ENCODE results near the gene EML5. TPM values are rescaled to one million over a fixed set of nuclear protein-coding genes. Genes with fewer than 3 reads are reported as not detected.

Gene EML5
- total and polyA plus RNA-seq, 2 donors (not counting 3 experiments of a cell fraction or from before 2014, with no cell fraction given) = not detected

DNA sequence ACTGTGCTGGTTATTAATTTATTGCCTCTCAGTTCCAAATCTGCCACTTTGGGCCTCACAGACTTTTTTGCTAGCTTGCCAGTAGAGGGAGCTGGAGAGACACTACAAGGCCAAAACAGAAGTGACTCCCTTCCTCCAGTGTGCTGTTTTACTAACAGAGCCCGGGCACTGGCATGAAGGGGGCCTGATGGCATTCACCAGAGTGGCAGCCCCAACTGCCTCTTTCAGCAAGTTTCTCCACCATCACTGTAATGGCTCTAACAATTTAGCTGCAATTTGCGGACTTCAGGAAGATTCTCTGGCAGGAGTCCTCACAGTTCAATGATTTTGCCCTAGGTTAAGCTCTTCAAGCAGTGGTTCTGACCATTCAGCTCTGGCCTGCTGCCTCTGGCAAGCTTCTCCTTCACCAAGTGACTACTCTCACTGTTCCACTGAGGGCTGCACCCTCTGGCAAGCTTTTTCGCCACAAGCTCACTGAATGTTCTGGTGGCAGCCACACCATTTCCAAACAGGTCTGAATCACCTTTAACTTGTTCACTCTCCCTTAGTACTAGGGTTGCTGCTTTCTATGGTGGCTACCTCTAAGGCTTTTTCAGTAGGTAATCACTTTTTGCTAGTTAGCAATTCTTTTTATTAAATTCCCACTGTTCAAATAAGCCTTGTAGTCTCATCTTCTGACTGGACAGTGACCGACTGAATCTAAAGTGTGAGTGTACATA, 125.0 kb downstream of the EML5 start:
- POLR2A ChIA-PET = no interaction called here
- Histone ChIP-seq H3K4me3 (replicated peaks in 1 of 3; ENCODE audit: insufficient read depth in 1 of 3, low read depth in 1 of 3, low read length in 3 of 3) (no peak overlapping the region), H3K9ac (replicated peaks; ENCODE audit: extremely low read depth, insufficient read depth, low read length) (no peak overlapping the region), H2AFZ (ENCODE audit: low read depth, low read length) (no peak overlapping the region), H3K4me1 (ENCODE audit: control insufficient read depth, extremely low read depth, insufficient read depth, low read length) (no peaks in the 10 kb centered on the region), H3K27me3 (ENCODE audit: control insufficient read depth in 2 of 2, insufficient read depth in 2 of 2, low read length in 2 of 2) (peaks cover 0 to 3% of the 10 kb centered on the region in 2 experiments), H3K9me3 (replicated peaks; ENCODE audit: control insufficient read depth, insufficient read depth, low read length) (no peaks in the 10 kb centered on the region), H4K20me1 (replicated peaks; ENCODE audit: control insufficient read depth, extremely low read depth, insufficient read depth, low read length) (no peaks in the 10 kb centered on the region), H3K36me3 (ENCODE audit: control insufficient read depth in 2 of 2, extremely low read depth in 1 of 2, insufficient read depth in 2 of 2, low read length in 2 of 2) (no peaks in the 10 kb centered on the region), H3K9me1 (replicated peaks; ENCODE audit: control insufficient read depth, extremely low read depth, insufficient read depth, low read length) (no peaks in the 10 kb centered on the region), H3K27ac (ENCODE audit: insufficient read depth, low read depth, low read length) (no peak overlapping the region), H3K4me2 (ENCODE audit: insufficient read depth, low read length) (no peak overlapping the region), H3K79me2 (ENCODE audit: control insufficient read depth, insufficient read depth, low read length) (no peaks in the 10 kb centered on the region)
- dilution Hi-C loops (cut with MboI; ENCODE audit: extremely low pct_ligation_motif_present, low sequenced_read_pairs) = no loop called here
- intact Hi-C loops (cut with micrococcal nuclease) = loop anchor here (1.0 to 10.0 kb wide), 5 partner anchors 126 to 1247 kb away; no protein-coding TSS in a partner anchor
- no TSS peak for BruUV-seq (replicated peaks)
- TF ChIP-seq, protein P1, sequence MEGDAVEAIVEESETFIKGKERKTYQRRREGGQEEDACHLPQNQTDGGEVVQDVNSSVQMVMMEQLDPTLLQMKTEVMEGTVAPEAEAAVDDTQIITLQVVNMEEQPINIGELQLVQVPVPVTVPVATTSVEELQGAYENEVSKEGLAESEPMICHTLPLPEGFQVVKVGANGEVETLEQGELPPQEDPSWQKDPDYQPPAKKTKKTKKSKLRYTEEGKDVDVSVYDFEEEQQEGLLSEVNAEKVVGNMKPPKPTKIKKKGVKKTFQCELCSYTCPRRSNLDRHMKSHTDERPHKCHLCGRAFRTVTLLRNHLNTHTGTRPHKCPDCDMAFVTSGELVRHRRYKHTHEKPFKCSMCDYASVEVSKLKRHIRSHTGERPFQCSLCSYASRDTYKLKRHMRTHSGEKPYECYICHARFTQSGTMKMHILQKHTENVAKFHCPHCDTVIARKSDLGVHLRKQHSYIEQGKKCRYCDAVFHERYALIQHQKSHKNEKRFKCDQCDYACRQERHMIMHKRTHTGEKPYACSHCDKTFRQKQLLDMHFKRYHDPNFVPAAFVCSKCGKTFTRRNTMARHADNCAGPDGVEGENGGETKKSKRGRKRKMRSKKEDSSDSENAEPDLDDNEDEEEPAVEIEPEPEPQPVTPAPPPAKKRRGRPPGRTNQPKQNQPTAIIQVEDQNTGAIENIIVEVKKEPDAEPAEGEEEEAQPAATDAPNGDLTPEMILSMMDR (IDR thresholded peaks at IDR 0.05; ENCODE audit: extremely low read depth in 1 of 2, insufficient read depth in 1 of 2, low read depth in 1 of 2, low read length in 2 of 2) = peak; percentile 79 to 84
- TF ChIP-seq GATA2 (IDR thresholded peaks at IDR 0.05; ENCODE audit: insufficient read depth, insufficient read length, low read depth, low read length) = no peak
- no peak for TF ChIP-seq EZH2 (IDR thresholded peaks at IDR 0.05; ENCODE audit: borderline replicate concordance, low read depth, low read length, severe bottlenecking)
- FAIRE-seq (peak; percentile 89), DNase-seq (ENCODE audit: low read depth, low spot score) (peak; percentile 64)
- CTCF ChIA-PET = interaction anchor here (0.6 to 5.2 kb wide), 43 partner anchors 10 to 1568 kb away, joined by 3 to 64 read pairs (median 4); partner anchors contain the start of genes EML5 and TTC8

DNA sequence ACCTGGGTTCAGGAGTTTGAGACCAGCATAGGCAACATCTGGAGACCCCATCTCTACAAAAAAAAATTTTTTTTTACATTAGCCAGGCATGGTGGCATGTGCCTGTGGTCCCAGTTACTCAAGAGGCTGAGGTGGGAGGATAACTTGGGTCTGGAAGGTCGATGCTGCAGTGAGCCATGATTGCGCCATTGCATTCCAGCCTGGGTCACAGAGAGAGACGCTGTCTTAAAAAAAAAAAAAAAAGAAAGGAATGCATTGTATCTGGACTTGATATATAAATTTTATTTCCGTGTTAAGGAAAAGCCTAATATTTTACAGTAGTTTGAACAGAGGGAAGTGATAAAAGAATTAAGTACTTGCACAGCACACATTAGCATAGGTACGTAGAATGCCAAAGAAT, 132.7 kb downstream of the EML5 start:
- Histone ChIP-seq H3K4me3 (replicated peaks in 1 of 3; ENCODE audit: insufficient read depth in 1 of 3, low read depth in 1 of 3, low read length in 3 of 3) (no peak overlapping the region), H3K9me3 (replicated peaks; ENCODE audit: control insufficient read depth, insufficient read depth, low read length) (no peaks in the 10 kb centered on the region), H3K9ac (replicated peaks; ENCODE audit: extremely low read depth, insufficient read depth, low read length) (no peak overlapping the region), H3K4me2 (ENCODE audit: insufficient read depth, low read length) (no peak overlapping the region), H3K4me1 (ENCODE audit: control insufficient read depth, extremely low read depth, insufficient read depth, low read length) (no peaks in the 10 kb centered on the region), H3K9me1 (replicated peaks; ENCODE audit: control insufficient read depth, extremely low read depth, insufficient read depth, low read length) (no peaks in the 10 kb centered on the region), H3K36me3 (ENCODE audit: control insufficient read depth in 2 of 2, extremely low read depth in 1 of 2, insufficient read depth in 2 of 2, low read length in 2 of 2) (no peaks in the 10 kb centered on the region), H2AFZ (ENCODE audit: low read depth, low read length) (no peak overlapping the region), H3K79me2 (ENCODE audit: control insufficient read depth, insufficient read depth, low read length) (no peaks in the 10 kb centered on the region), H3K27me3 (ENCODE audit: control insufficient read depth in 2 of 2, insufficient read depth in 2 of 2, low read length in 2 of 2) (no peaks in the 10 kb centered on the region), H4K20me1 (replicated peaks; ENCODE audit: control insufficient read depth, extremely low read depth, insufficient read depth, low read length) (no peaks in the 10 kb centered on the region), H3K27ac (ENCODE audit: insufficient read depth, low read depth, low read length) (no peak overlapping the region)
- no TSS peak for BruUV-seq (replicated peaks)
- POLR2A ChIA-PET = no interaction called here
- CTCF ChIA-PET = no interaction called here
- TF ChIP-seq MYC (IDR thresholded peaks at IDR 0.05; ENCODE audit: low read depth, low read length) (no peak), POLR2A (IDR thresholded peaks at IDR 0.05; ENCODE audit: low read depth, low read length) (no peak), EZH2 (IDR thresholded peaks at IDR 0.05; ENCODE audit: borderline replicate concordance, low read depth, low read length, severe bottlenecking) (no peak), FOS (IDR thresholded peaks at IDR 0.05; ENCODE audit: borderline replicate concordance, insufficient read depth, low read length) (no peak), GATA2 (IDR thresholded peaks at IDR 0.05; ENCODE audit: insufficient read depth, insufficient read length, low read depth, low read length) (no peak), JUN (IDR thresholded peaks at IDR 0.05; ENCODE audit: borderline replicate concordance, insufficient read depth, insufficient read length, low read depth) (no peak), POLR2AphosphoS5 (IDR thresholded peaks at IDR 0.05; ENCODE audit: insufficient read depth, low read depth, low read length) (no peak)
- TF ChIP-seq, protein P2, sequence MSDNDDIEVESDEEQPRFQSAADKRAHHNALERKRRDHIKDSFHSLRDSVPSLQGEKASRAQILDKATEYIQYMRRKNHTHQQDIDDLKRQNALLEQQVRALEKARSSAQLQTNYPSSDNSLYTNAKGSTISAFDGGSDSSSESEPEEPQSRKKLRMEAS (IDR thresholded peaks at IDR 0.05; ENCODE audit: insufficient read depth, insufficient read length) = no peak
- TF ChIP-seq, protein P1 (IDR thresholded peaks at IDR 0.05; ENCODE audit: extremely low read depth in 1 of 2, insufficient read depth in 1 of 2, low read depth in 1 of 2, low read length in 2 of 2) = no peak
- dilution Hi-C loops (cut with MboI; ENCODE audit: extremely low pct_ligation_motif_present, low sequenced_read_pairs) (no loop called here), intact Hi-C loops (cut with micrococcal nuclease) (loop anchor here (10.0 kb wide), 1 partner anchor 1255 kb away; no protein-coding TSS in a partner anchor)
- no peak for DNase-seq (ENCODE audit: low read depth, low spot score)
- no peak for FAIRE-seq

Data from endothelial cell of umbilical vein (primary cell).